HG03097 (cell line): Measurements from ENCODE around the gene WNT3.

ENCODE experiments used
- ATAC-seq: cut with Tn5 transposase; IDR thresholded peaks from one replicate; pipeline ENCODE4 v1.9.1; 2021; ENCODE audit not compliant: unreplicated experiment, low FRiP score

The WNT3 gene

DNA sequence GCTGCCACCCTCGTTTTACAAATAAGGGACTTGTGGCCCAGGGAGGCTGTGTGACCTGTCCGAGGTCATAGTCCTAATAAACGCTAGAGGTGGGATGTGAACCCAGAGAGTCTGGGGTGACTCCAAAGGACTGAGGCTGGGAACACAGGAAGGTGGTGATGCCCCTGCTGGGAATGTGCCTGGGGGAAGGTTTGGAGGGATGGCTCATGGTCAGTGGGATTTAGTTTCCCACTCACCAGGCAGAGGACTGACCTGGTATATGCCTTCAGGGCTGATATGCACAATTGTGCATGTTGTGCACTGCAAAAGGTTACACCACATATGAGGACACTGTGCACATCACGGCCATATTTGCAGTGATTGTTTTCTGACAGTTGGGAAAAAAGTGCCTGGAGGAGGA, 19.0 kb upstream of the WNT3 start:
- ATAC-seq, result no peak

DNA sequence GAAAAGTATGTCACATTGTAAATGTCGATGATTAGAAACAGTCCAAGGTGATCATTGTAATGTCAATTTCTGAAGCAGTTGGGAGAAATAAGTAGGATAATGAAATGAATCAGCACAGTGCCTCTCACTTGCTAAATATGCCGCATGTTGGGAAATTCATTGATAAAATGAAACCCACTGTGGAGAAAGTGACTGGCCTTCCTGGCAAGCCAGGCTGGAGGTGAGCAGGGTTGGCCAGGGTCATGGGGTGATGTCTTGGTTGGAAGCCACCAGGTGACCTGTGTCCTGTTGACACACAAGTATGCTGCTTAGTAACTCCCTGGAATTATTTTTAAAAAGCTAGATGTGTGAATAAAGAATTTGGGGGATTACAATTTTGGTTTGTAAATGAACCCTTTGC, 18.0 kb upstream of the WNT3 start:
- ATAC-seq, result no peak

DNA sequence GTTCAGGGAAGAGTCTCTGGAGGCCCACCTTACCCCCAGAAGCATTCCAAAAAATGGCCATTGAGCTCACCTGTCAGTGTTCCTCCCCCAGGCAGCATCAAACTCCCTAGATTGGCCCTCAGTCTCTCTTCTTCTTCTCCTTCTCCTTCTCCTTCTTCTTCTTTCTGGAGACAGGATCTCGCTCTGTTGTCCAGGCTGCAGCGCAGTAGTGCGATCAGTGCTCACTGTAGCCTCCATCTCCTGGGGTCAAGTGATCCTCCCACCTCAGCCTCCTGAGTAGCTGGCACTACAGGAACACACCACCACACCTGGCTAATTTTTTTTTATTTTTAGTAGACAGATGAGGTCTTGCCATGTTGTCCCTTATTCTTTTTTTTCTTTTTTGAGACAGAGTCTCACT, 16.4 kb upstream of the WNT3 start:
- ATAC-seq, result no peak

DNA sequence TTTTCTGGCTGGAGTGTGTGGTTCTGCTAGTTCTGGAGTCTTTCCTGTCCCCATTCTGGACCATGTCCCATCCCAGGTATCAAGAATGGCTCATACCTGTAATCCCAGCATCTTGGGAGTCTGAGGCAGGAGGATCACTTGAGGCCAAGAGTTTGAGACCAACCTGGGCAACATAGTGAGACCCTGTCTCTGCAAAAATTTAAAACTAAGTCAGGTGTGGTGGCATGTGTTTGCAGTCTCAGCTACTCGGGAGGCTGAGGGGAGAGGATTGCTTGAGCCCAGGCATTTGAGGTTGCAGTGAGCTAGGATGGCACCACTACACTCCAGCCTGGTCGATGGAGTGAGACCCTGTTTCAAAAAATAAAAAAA, 15.3 kb upstream of the WNT3 start:
- no peak for ATAC-seq

DNA sequence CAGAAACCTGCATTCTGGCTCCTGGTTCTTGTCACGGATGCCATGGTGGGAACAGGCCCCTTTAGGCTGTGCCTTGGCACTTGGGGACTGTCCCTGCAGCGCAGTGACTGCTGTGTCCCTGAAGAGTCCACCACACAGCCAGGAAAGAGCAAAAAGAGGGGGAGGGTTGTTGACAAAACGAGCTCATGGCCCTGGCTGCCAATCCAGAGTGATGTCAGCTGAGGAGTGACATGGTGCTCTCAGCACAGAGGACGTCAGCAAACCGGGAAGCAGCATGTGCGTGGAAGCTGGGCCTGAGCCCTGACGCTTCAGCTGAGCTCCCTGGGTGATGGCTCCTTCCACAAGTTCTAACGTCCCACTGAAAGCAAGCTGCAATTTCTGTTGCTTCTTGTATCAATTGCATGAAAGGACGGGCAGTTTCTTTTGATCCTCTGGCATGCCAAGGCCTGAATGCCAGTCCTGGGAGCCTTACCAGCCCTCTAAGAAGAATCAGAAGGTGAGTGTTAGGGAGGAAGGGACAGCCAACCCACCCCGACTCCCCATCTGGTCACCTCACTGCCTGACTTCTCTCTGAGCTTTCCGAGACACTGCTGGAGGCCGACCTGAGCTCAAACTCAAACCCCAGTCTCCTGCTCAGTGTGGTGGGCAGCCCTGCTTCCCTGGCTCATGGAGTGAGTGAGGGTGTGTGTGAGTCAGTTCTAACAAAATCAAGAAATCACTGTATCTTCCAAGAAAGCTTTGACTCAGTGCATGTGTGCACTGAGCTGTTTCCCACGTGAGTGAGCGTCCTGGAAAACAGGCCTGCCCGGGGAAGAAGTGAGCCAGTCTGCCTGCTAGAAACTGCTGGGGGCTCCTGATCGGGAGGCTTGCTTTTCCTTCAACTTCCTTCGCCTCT, 14.7 kb upstream of the WNT3 start:
- no peak for ATAC-seq

DNA sequence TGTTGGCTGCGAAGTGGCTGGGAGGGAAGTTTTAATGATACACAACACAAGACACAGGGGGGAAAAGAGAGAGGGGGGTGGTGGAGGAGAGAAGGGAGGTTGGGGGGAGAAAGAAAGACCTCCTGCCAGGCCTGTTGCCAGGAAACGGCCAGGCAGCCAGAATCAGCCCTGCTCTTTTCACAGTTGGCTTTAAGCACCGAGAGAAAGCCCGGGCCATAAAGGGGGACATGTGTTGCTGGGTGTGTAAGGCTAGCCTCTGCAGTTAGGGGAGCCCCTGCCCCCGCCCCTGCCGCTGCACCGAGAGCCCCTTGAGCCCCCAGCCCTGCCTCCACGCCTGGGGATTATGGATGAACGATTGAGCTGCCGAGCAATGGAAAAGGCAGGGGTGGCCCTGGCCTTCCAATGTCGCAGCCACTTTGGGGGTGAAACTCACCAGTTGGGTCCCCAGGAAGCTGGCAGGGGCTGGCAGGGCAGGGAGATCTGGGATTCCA, 13.9 kb upstream of the WNT3 start:
- ATAC-seq, result no peak

DNA sequence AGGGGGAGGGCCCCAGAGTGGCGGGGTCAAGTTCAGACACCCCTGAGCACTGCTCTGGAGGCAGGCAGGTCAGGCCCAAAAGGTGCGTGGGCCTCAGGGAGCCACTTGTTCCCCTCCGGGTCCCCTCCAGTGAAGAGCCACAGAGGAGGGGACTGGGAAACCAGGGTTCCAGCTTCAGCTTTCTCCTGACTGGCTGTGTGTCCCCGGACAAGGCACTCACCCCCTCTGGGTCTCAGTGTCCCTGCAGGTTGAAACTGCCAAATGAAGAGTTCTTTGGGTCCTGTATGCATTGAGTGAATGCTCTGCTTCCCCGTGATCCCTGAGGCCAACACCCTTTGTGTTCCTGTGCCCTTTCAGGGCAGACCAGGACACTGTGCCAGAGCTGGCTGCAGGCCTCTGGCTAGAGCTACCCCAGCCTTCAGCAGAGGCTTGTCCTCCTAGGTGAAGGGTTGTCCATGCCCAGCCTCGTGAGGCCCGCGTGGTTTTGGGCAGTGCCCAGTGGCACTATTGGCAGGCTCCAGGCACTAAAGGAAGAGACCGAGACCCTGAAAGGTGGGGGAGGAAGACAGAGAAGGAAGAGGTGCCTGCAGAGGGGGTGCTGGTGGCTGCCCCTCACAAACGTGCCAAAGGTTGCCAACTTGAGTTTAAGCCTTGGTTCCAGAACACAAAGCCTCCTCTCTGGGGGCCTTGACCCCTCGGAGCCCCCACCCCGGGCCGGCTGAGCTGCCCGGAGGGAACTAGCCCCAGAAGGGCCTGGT, 13.3 kb upstream of the WNT3 start:
- ATAC-seq, result no peak

DNA sequence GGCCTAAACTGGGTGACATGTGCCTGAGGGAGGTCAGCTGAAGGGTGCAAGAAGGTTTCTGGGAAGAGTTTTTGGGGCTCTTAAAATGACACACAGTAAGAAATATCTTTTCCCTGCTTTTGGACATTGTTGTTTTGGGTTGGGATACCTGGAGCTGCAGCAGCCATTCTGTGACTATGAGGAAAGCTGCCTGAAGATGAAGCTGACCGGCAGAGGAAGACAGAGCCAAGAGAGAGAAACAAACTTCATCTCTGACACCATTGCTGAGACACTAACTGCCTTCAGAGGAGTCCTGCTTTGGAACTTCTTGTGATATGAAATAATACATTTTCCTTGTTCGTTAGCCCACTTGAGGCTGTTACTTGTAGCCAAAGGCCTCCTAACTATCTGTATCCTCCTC, 8.8 kb upstream of the WNT3 start:
- no peak for ATAC-seq

DNA sequence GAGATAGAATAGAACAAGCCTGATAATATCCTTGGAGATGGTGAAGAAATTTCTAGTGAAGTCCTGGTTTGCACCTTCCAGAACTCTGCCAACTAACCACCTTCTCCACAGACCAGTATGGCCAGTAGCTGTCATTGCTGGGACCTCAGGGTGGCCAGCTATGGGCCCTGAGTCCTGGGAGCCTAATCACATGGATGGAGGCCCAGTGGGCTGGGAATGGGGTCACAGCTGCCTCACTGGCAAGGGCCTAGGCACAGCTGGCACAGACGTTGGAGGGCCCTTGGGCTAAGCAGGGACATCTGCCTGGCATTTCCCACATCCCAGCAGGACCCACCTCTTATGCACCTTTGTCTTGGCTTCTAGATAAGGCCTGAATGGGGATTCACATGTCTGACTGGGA, 7.6 kb upstream of the WNT3 start:
- no peak for ATAC-seq

DNA sequence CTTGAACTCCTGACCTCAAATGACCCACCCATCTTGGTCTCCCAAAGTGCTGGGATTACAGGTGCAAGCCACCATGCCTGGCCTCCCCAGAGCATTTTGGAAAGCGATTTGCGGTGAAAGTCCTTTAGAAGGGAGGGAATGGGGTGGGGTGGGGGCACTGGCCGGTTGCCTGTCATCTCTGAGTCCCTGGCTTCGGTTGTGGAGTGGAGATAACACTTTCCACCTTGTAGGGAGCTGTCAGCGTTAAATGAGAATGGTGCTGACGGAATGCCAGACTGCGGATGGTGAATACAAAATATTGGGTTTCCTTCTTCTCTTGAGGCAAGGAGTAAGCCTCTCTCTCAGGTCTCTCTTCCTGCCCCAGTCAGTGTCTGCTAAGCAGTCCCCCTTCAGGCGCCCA, 5.2 kb upstream of the WNT3 start:
- no peak for ATAC-seq

DNA sequence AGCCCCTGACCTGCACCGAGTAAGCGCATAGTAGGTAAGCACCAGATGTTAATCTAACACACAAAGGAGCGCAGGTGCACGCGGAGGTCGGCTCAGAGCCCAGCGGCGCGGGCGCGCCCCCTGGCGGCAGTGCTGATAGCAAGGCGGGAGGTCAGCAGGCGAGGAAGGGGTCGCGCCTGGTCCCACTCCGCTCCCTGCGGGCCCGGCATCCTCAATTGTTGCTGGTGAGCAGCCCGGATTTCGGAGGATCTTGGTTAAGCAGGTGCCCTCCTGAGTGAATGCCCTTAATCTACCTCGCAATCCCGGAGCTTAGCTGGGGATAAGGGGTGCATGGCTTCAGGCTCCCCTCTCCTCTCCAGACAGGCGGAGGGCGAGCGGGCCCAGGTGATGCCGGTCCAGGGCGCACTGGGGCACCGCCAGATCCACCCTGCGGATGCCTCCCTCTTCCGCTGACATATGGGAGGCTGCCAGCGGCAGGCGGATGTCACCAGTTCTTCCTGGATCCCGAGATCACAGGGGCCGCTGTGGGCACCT, 4.0 kb upstream of the WNT3 start:
- ATAC-seq, result no peak

DNA sequence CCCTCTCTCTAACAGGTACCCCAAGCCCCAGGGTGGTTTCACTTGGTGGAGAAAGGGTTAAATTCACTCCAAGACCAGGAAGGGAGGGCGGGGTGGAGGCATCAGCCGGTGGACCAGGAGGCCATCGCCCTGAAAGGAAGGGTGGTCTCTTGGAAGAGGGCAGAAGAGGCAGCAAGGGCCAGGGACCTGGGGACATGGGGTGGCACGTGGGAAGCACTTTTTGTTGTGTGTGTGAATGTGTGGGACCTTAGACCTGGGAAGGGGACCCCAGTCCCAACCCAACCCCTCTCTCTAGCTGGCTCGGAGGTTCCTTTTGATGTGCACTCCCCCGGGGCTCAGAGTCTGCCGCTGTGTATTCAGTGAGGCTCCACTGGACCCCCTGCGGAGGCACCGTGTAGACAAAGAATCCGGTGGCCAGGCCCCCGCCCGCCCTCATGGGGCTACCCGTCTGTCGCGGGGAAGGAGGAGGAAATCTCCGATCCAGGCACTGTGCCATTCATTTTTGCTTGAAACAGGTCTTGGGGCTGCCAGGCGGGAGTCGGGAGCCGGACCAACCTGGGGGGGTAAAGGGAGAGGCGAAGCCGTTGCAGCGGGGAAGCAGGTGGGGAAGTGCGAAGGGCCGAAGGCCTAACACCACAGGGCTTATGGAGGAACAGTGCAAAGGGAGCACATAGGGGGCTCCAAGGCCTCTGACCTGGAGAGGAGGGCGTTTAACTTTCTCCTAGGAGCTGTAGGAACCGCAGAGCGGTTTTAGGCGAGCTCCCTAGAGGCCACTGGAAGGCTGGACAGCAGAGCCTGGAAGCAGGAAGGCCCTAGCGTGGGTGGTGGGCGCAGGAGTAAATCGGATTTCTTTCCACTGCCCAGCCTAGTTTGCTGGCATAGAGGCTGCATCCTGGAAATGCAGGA, 3.2 kb upstream of the WNT3 start:
- ATAC-seq, result no peak

DNA sequence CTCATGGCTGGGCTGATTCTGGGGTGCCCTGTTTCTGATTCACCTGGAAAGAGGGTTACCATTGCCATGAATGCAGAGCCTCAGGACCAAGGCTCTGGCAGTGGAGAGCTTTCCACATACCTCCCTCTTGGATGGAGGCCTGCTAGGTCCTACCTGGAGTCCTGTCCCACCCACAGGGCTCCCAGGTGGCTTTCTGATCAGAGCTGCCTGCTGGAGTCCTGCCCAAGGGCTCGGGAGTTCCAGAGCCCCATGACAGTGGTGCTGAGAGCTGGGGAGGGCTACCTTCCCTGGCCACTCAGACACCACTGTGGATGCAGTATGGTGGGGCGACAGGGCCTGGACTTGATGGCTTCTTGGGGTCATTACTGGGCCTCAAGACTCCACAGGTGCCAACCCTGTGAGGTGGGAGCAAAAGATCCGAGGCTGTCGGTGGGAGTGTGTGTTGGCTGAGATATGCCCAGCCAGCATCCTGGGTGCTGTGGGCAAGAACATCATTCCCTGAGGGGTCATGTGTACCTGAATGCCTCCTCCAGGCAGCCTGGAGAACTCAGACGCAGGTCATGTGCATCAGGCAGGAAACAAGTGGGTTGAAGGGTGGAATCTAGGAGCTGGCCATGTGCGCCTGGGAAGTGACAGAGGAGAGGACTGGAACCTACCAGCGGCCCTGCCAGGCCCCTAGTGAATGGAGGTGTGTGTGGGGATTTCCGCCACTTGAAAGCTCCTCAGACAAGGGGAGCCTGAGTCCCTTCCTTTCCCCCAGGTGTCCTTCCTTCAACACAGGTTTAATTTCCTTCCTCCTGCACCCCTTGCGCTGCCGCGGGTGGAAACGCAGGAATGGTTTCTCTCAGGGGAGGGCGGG, 2.3 kb upstream of the WNT3 start:
- no peak for ATAC-seq

DNA sequence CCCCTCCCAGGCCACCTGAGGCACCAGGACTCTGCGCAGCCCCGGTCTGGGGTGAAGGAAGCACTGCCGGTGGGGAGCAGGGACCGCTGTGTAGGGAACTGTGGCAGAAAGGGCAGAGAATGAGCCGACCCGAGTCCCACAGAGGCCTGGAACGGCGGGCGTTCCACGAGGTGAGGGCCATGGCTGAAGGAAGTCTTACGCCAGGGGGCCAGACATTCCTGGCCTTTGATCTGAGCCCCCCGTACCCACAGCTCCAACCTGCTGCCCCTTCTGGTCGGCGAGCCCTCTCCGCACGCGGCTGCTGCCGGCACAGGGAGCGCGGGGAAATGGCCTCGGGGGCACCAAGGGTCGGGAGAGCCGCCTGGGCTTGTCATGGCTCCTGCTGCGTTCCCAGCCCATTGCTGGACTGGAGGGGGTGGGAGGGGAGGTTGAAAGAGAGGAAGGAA, 1.4 kb upstream of the WNT3 start:
- ATAC-seq, result no peak

DNA sequence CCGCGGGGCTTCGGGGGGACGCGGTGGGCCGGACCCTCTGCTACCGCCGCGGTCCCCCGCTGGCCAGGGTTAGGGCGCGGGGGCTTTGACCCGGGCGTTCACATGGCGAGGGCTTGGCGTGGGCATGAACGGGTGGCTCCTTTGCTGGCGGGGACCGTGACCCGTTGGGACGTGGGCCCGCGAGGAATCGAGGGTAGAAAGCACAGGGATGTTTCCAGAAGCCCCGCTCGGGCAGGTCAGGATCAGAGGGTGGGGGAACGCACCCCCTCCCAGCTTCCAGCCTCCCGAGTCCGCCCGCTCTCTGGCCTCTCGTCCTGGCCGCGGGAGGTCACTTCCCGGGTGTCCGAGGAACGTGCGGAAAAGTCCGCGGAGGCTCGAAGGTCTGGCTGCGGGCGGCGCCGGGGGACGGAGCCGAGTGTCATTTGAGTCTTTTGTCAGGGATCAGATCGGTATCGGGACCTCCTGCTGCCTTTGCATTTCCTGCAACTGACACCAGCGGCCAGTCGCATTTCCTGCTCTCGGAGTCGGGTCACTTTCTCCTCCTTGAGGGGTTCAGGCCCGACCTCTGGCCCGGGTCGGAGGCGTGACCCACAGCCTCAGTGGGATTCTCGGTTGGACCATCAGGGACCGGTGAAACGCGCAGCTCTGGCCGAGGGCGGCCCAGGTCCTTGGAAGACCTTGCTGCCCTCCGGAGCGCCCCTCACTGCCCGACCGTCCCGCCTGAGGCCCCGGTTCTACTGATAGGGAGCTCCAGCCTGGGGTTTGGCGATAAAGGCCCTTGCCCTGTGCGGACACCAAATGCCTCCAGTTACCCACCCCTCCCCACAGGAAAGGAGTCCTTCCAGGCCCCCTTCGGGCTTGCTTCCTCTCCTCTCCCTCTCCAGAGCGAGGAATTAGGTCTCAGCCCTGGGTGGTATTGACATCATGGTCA, 702 bp upstream of the WNT3 start:
- no peak for ATAC-seq

DNA sequence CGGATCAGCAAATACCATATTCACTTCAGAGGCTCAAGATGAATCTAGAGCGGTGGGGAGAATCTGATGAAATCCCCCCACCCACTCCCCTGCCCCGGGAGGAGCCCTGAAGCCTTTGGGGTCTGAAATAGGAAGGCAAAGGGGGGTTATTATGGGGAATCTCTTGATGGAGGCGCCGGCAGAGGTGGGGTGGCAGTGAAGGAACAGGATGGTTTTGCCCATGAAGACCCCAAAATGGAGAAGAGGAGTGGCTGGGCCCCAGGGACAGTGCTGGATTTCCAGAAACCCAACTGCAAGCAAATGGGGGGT, 637 bp downstream of the WNT3 start:
- ATAC-seq, result no peak

DNA sequence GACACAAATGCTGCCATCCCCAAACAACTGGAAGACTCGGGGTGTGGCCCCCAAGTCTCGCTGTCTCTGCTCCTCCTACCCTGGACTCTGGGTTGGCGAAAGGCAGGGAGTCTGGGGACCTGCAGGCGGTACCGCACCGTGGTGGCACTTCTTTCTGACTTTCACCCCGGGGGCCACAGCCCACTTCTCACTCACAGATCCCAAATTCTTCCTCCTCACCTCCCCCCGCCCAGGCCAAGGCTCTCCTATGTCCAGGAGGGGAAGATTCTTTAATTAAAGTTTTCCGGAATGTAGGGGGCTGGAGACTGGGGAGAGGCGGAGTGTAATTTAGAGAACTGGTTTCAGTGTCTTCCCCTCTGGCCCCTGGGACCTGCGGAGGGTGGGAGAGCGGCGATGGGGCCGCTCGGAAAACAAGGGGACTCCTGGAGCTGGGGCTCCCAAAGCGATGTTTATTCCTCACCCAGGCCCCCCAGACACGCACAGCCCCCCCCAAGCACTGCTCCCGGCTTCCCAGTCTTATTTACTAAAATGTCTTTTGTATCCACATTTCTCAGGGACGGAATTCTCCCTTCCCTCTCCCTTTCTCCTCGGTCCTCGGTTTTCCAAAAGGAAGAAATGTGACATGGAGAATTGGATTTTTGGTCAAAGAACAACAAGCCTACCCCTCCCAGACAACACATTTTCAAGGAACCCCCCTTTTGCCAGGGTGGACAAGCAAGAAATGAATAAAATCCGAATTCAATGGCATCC, 1.2 kb downstream of the WNT3 start:
- no peak for ATAC-seq
